Activated CD4-positive, alpha-beta memory T cell treated with anti-CD3 and anti-CD28 coated beads for 36 hours (primary cell): ENCODE results near the gene MUC21. TPM values are rescaled to one million over a fixed set of nuclear protein-coding genes. Genes with fewer than 3 reads are reported as not detected.
"Not testable (repeated sequence)": the region's sequence is repeated elsewhere in the genome, so short reads cannot be mapped to it uniquely, and the experiment has no call there.

Experiments used
- CTCF ChIA-PET: fragments of 350-600 bp; sonication (Branson Sonifier 250); formaldehyde crosslinking; loops from one replicate; lab custom pipeline; 2021; ENCODE audit warnings: antibody characterized with exemption, inconsistent platforms; lab: Charles Lee
- POLR2A ChIA-PET: fragments of 350-600 bp; sonication (Branson Sonifier 250); formaldehyde crosslinking; loops from one replicate; lab custom pipeline; 2021; ENCODE audit warnings: antibody characterized with exemption; lab: Charles Lee
- DNase-seq: peaks from one replicate; pipeline ENCODE4 v3.0.0-alpha.2; 2020
- H3K27ac Mint-ChIP-seq: one replicate; pipeline ENCODE4 v1.8.0; 2021; ENCODE audit warnings: mixed read lengths
- H3K27me3 Mint-ChIP-seq: one replicate; pipeline ENCODE4 v1.8.0; 2021; ENCODE audit warnings: mixed read lengths
- H3K36me3 Mint-ChIP-seq: one replicate; pipeline ENCODE4 v1.8.0; 2021; ENCODE audit warnings: mixed read lengths
- H3K4me1 Mint-ChIP-seq: one replicate; pipeline ENCODE4 v1.8.0; 2021; ENCODE audit warnings: low read depth, mixed read lengths
- H3K4me3 Mint-ChIP-seq: one replicate; pipeline ENCODE4 v1.8.0; 2021; ENCODE audit warnings: mild to moderate bottlenecking, mixed read lengths
- H3K9me3 Mint-ChIP-seq: one replicate; pipeline ENCODE4 v1.8.0; 2021; ENCODE audit warnings: mixed read lengths
- intact Hi-C: fragments of 100-400 bp; cut with micrococcal nuclease; formaldehyde crosslinking; loops from one replicate; pipeline ENCODE4 v1.15.1; 2023
- total RNA-seq, 2 experiments: library from RNA; stranded (reverse); gene quantifications; one replicate each; pipeline ENCODE4 v1.2.3, GENCODE V29; 2021

MUC21 gene
- total RNA-seq, 2 experiments from 2014 or later, result not detected

DNA sequence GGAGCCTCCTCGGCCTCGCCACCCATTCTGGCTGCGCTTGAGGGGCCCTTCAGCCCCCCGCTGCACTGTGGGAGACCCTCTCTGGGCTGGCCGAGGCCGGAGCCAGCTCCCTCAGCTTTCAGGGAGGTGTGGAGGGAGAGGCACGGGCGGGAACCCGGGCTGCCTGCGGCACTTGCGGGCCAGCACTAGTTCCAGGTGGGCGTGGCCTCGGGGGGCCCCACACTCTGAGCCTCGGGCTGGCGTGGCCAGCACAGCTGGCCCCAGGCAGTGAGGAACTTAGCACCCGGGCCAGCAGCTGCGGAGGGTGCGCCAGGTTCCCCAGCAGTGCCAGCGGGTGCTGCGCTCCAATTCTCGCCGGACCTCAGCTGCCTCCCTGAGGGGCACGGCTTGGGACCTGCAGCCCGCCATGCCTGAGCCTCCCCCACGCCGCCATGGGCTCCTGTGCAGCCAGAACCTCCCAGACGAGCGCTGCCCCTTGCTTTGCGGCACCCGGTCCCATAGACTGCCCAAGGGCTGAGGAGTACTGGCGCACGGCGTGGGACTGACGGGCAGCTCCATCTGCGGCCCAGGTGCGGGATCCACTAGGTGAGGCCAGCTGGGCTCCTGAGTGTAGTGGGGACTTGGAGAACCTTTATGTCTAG, 33.3 kb downstream of the MUC21 start:
- no peak overlapping the region for H3K4me3 Mint-ChIP-seq

GRCh38 chr6:31017436-31017835, 33.9 kb downstream of the MUC21 start:
- H3K4me1 Mint-ChIP-seq, H3K27me3 Mint-ChIP-seq, H3K27ac Mint-ChIP-seq, intact Hi-C loops, H3K4me3 Mint-ChIP-seq, POLR2A ChIA-PET, H3K9me3 Mint-ChIP-seq, H3K36me3 Mint-ChIP-seq, DNase-seq: not testable (repeated sequence)
- CTCF ChIA-PET, result interaction anchor here (1.3 kb wide), 1 partner anchor 41 kb away, joined by 3 read pairs; no protein-coding TSS in a partner anchor

More for the DNA sequence above, 33.3 kb downstream of the MUC21 start:
- DNase-seq, result no peak
- no peaks in the 10 kb centered on the region for H3K4me1 Mint-ChIP-seq
- POLR2A ChIA-PET, result no interaction called here
- CTCF ChIA-PET, result no interaction called here
- intact Hi-C loops, result no loop called here
- no peaks in the 10 kb centered on the region for H3K9me3 Mint-ChIP-seq
- no peak overlapping the region for H3K27ac Mint-ChIP-seq
- H3K27me3 Mint-ChIP-seq, result peaks cover 10% of the 10 kb centered on the region
- no peaks in the 10 kb centered on the region for H3K36me3 Mint-ChIP-seq

GRCh38 chr6:31020057-31020456, 36.5 kb downstream of the MUC21 start:
- POLR2A ChIA-PET, result interaction anchor here (0.6 kb wide), 1 partner anchor 76 kb away, joined by 7 read pairs; no protein-coding TSS in a partner anchor
- no peak for DNase-seq
- Mint-ChIP-seq H3K9me3 (no peaks in the 10 kb centered on the region), H3K4me3 (no peak overlapping the region), H3K36me3 (no peaks in the 10 kb centered on the region), H3K27me3 (peaks cover 8% of the 10 kb centered on the region), H3K4me1 (no peaks in the 10 kb centered on the region), H3K27ac (no peak overlapping the region)
- intact Hi-C loops, result no loop called here
- CTCF ChIA-PET, result interaction anchor here (1.0 kb wide), 1 partner anchor 662 kb away, joined by 3 read pairs; no protein-coding TSS in a partner anchor

- H3K36me3 Mint-ChIP-seq, CTCF ChIA-PET, H3K4me1 Mint-ChIP-seq, H3K9me3 Mint-ChIP-seq, intact Hi-C loops, H3K4me3 Mint-ChIP-seq, DNase-seq, H3K27ac Mint-ChIP-seq: not testable (repeated sequence)
- POLR2A ChIA-PET, result interaction anchor here (0.6 kb wide), 1 partner anchor 75 kb away, joined by 7 read pairs; no protein-coding TSS in a partner anchor
- peaks cover 13% of the 10 kb centered on the region for H3K27me3 Mint-ChIP-seq
These were observed 37.2 kb downstream of the MUC21 start for GRCh38 chr6:31020631-31021255.

DNA sequence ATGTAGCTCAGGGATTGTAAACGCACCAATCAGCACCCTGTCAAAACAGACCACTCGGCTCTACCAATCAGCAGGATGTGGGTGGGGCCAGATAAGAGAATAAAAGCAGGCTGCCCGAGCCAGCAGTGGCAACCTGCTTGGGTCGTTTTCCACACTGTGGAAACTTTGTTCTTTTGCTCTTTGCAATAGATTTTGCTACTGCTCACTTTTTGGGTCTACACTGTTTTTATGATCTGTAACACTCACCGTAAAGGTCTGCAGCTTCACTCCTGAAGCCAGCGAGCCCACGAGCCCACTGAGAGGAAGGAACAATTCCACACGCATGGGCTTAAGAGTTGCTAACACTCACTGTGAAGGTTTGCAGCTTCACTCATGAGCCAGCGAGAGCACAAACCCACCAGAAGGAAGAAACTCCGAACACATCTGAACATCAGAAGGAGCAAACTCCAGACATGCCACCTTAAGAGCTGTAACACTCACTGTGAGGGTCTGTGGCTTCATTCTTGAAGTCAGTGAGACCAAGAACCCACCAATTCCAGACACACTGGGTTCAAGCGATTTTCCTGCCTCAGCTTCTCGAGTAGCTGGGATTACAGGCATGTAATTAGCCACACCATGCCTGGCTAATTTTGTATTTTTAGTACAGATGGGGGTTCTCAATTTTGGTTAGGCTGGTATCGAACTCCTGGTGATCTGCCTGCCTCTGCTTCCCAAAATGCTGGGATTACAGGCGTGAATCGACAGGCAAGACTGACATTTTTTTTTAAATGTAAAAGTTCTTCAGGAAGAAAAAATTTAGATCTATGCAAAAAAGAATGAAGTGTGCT, 38.4 kb downstream of the MUC21 start:
- DNase-seq, H3K27ac Mint-ChIP-seq, intact Hi-C loops, H3K4me1 Mint-ChIP-seq, POLR2A ChIA-PET, H3K9me3 Mint-ChIP-seq, H3K36me3 Mint-ChIP-seq, H3K4me3 Mint-ChIP-seq: not testable (repeated sequence)
- CTCF ChIA-PET, result interaction anchor here (0.8 kb wide), 1 partner anchor 106 kb away, joined by 3 read pairs; no protein-coding TSS in a partner anchor
- H3K27me3 Mint-ChIP-seq, result peaks cover 16% of the 10 kb centered on the region

DNA sequence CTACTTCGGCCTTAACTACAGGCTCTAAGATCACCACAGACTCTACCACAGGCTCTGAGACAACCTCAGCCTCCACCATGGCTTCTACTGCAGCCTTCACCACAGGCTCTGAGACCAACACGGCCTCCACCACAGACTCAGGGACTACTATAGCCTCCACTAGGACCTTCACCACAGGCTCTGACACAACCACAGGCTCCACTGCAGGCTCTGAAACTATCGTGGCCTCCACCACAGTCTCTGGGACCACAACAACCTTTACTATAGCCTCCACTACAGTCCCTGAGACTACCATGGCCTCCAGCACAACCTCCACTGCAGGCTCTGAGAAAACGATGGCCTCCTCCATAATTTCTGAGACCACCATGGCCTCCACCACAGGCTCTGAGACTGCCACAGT, 42.1 kb downstream of the MUC21 start:
- intact Hi-C loops, result no loop called here
- Mint-ChIP-seq H3K27ac (no peak overlapping the region), H3K27me3 (peaks cover 13% of the 10 kb centered on the region), H3K36me3 (no peaks in the 10 kb centered on the region), H3K9me3 (no peaks in the 10 kb centered on the region), H3K4me3 (no peak overlapping the region), H3K4me1 (no peaks in the 10 kb centered on the region)
- DNase-seq, result no peak
- ChIA-PET POLR2A (no interaction called here), CTCF (no interaction called here)

DNA sequence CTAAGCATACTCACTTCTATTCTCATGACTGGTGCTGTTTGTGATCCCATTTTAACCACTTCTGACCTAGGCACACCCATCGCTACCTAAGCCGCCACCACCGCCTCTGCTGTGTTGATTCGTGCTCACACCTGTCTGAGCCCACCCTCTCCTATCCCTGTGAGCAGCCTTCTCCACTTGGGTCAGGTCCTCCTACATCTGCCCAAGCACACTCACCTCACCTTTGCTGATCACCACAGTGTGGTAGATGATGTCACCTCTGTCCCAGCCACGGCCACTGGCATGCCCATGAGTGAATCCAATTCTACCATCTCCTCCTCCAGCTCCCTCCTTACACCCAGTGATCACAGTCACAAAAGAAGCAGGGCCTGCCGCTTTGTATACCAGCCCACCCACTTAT, 47.6 kb downstream of the MUC21 start:
- intact Hi-C loops, result no loop called here

GRCh38 chr6:31033075-31033474, 49.6 kb downstream of the MUC21 start:
- ChIA-PET POLR2A (no interaction called here), CTCF (interaction anchor here (1.1 kb wide), 1 partner anchor 54 kb away, joined by 4 read pairs; no protein-coding TSS in a partner anchor)
- intact Hi-C loops, result no loop called here
- no peaks in the 10 kb centered on the region for H3K4me1 Mint-ChIP-seq
- peaks cover 4% of the 10 kb centered on the region for H3K27me3 Mint-ChIP-seq
- no peak overlapping the region for H3K4me3 Mint-ChIP-seq
- H3K27ac Mint-ChIP-seq, result no peak overlapping the region
- H3K9me3 Mint-ChIP-seq, result no peaks in the 10 kb centered on the region
- H3K36me3 Mint-ChIP-seq, result no peaks in the 10 kb centered on the region
- DNase-seq, result no peak

More for the DNA sequence above, 47.6 kb downstream of the MUC21 start:
- POLR2A ChIA-PET, result no interaction called here
- H3K36me3 Mint-ChIP-seq, result no peaks in the 10 kb centered on the region
- no peaks in the 10 kb centered on the region for H3K9me3 Mint-ChIP-seq
- H3K27ac Mint-ChIP-seq, result no peak overlapping the region
- peak; percentile 27 for DNase-seq
- CTCF ChIA-PET, result no interaction called here
- peaks cover 8% of the 10 kb centered on the region for H3K27me3 Mint-ChIP-seq
- no peak overlapping the region for H3K4me3 Mint-ChIP-seq
- H3K4me1 Mint-ChIP-seq, result no peaks in the 10 kb centered on the region

- no peak for DNase-seq
- no peak overlapping the region for H3K4me3 Mint-ChIP-seq
- intact Hi-C loops, result no loop called here
- ChIA-PET CTCF (no interaction called here), POLR2A (no interaction called here)
- H3K27ac Mint-ChIP-seq, result no peak overlapping the region
- H3K9me3 Mint-ChIP-seq, result no peaks in the 10 kb centered on the region
- peaks cover 8% of the 10 kb centered on the region for H3K27me3 Mint-ChIP-seq
- H3K4me1 Mint-ChIP-seq, result peaks cover under 1% of the 10 kb centered on the region
- H3K36me3 Mint-ChIP-seq, result no peaks in the 10 kb centered on the region
These were observed 52.5 kb downstream of the MUC21 start for GRCh38 chr6:31035862-31036497.

DNA sequence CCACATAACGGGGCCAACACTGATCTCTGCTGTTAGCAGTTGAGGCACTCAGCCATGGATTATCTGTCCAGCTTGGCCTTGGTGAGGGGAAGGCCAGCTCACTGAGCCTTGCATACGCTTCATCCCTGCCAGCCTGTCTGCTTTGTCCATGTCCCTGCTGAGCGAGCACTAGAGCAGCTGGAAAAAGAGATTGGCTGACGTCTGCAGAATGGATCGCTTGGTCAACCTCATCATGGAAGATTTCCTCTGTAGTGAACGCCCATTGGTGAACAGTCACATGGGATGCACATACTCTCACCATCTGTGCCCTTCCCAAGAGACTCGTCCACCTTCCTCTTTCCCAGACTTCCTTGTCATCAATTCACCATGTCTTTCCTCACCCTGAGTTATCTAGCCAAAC, 53.7 kb downstream of the MUC21 start:
- H3K9me3 Mint-ChIP-seq, result no peaks in the 10 kb centered on the region
- POLR2A ChIA-PET, result no interaction called here
- H3K4me1 Mint-ChIP-seq, result peaks cover 2% of the 10 kb centered on the region
- no peak overlapping the region for H3K27ac Mint-ChIP-seq
- H3K36me3 Mint-ChIP-seq, result no peaks in the 10 kb centered on the region
- intact Hi-C loops, result no loop called here
- CTCF ChIA-PET, result no interaction called here
- peaks cover 7% of the 10 kb centered on the region for H3K27me3 Mint-ChIP-seq
- no peak overlapping the region for H3K4me3 Mint-ChIP-seq
- DNase-seq, result no peak

DNA sequence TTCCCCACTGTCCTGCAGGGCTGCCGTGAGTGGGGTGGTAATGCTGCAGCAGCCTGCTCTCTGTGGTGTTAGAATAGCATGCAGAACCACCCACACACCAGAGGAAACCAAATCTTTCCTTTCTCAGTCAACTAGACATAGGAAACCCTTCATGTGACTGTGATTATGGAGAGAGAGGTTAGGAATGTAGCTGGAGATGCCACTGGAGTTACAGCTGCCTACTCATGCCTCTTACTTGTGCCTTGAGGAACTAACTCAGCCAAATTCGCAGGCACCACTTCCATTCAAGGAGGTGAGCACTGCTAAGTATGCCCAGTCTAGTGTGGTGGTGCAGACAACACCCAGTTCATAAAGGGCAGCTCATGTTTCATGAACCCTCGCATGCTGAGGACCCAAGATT, 54.2 kb downstream of the MUC21 start:
- ChIA-PET POLR2A (no interaction called here), CTCF (no interaction called here)
- Mint-ChIP-seq H3K27ac (no peak overlapping the region), H3K36me3 (no peaks in the 10 kb centered on the region), H3K4me3 (no peak overlapping the region), H3K4me1 (peaks cover 2% of the 10 kb centered on the region), H3K27me3 (peaks cover 7% of the 10 kb centered on the region), H3K9me3 (no peaks in the 10 kb centered on the region)
- intact Hi-C loops, result no loop called here
- no peak for DNase-seq

- Mint-ChIP-seq H3K4me1 (peaks cover 4% of the 10 kb centered on the region), H3K27ac (no peak overlapping the region), H3K36me3 (no peaks in the 10 kb centered on the region), H3K9me3 (no peaks in the 10 kb centered on the region), H3K4me3 (no peak overlapping the region), H3K27me3 (peaks cover 12% of the 10 kb centered on the region)
- DNase-seq, result no peak
- intact Hi-C loops, result no loop called here
- ChIA-PET CTCF (interaction anchor here (0.8 to 1.2 kb wide), 3 partner anchors 41 to 123 kb away, joined by 3 to 5 read pairs (median 4); no protein-coding TSS in a partner anchor), POLR2A (no interaction called here)
These were observed 55.0 kb downstream of the MUC21 start for GRCh38 chr6:31038559-31038958.
